ENCODE data around the gene SLC49A3.

SLC49A3 gene

DNA sequence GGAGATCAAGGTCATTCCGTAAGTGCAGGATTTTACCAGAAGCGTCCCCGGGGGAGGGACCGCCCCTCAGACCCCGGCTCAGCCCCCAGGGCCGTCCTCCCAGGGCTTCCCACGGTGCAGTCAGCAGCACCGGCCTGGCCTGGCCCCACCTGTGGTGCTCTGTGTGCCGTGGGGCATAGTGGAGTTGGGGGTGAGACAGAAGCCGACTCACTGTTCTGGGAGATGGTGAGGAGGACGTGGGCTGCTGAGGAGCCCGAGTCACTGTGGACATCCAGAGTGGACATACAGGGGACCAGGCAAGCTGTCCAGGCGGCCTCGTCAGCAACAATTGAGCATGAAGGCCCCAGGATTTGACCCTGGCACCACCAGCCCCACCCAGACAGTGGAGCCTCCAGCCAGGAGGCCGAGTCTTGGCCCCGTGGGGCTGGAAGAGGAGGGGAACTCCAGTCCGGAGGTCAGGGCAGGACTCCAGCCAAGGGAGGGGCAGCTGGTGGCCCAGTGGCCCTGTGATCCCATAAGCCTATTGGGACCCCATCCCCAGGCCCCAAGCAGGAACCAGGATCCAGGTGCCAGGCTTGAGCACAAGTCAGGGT is 34.0 kb downstream of the SLC49A3 start:
- Histone ChIP-seq H4K20me1 (ENCODE audit: insufficient read depth, low read length) (peaks cover 9% of the 10 kb centered on the region), H3K36me3 (ENCODE audit: insufficient read depth, low read length) (peaks cover 8% of the 10 kb centered on the region), H3K4me1 (ENCODE audit: insufficient read depth, low read length) (no peaks in the 10 kb centered on the region), H3K4me2 (ENCODE audit: insufficient read depth, low read length) (no peak overlapping the region), H3K4me3 (ENCODE audit: low read depth in 1 of 2, low read length in 2 of 2) (no peak overlapping the region), H3K9me3 (ENCODE audit: insufficient read depth, low read length, severe bottlenecking) (no peaks in the 10 kb centered on the region), H3K9ac (ENCODE audit: low read depth, low read length) (no peak overlapping the region), H2AFZ (ENCODE audit: low read depth, low read length) (no peak overlapping the region), H3K79me2 (ENCODE audit: insufficient read depth, low read length) (no peaks in the 10 kb centered on the region), H3K27ac (ENCODE audit: low read length) (no peak overlapping the region), H3K27me3 (ENCODE audit: insufficient read depth, low read length, poor library complexity) (no peaks in the 10 kb centered on the region)
- no peak for DNase-seq
- no peak for ATAC-seq (ENCODE audit: insufficient read depth, low read depth)
- no peak for TF ChIP-seq EZH2 (IDR thresholded peaks at IDR 0.05; ENCODE audit: borderline replicate concordance, low read depth, low read length, severe bottlenecking)
- TF ChIP-seq, protein P1, sequence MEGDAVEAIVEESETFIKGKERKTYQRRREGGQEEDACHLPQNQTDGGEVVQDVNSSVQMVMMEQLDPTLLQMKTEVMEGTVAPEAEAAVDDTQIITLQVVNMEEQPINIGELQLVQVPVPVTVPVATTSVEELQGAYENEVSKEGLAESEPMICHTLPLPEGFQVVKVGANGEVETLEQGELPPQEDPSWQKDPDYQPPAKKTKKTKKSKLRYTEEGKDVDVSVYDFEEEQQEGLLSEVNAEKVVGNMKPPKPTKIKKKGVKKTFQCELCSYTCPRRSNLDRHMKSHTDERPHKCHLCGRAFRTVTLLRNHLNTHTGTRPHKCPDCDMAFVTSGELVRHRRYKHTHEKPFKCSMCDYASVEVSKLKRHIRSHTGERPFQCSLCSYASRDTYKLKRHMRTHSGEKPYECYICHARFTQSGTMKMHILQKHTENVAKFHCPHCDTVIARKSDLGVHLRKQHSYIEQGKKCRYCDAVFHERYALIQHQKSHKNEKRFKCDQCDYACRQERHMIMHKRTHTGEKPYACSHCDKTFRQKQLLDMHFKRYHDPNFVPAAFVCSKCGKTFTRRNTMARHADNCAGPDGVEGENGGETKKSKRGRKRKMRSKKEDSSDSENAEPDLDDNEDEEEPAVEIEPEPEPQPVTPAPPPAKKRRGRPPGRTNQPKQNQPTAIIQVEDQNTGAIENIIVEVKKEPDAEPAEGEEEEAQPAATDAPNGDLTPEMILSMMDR (IDR thresholded peaks at IDR 0.05; ENCODE audit: borderline replicate concordance, extremely low read depth, low read length, poor library complexity, severe bottlenecking) = no peak

DNA sequence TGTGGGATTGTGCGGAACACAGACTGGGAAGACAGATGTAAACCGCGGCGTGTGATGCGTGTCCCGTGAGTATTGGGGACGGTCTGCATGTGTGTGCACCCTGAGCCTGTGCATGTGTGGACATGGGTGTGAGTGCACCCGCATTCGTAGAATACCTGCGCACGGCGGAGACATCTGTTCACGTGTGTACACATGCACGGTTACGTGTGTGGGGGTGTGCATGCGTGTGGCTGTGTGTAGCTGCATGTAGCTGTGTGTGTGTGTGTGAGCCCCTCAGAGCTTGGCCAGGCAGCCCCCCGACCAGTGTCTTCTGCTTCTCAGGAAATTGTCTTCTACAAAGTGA is 34.5 kb downstream of the SLC49A3 start:
- no peak for ATAC-seq (ENCODE audit: insufficient read depth, low read depth)
- no peak for DNase-seq
- peaks cover 3% of the 10 kb centered on the region for H3K36me3 ChIP-seq (ENCODE audit: insufficient read depth, low read length)
- H3K9ac ChIP-seq (ENCODE audit: low read depth, low read length) = no peak overlapping the region
- H3K4me2 ChIP-seq (ENCODE audit: insufficient read depth, low read length) = no peak overlapping the region
- H3K27ac ChIP-seq (ENCODE audit: low read length) = no peak overlapping the region
- no peaks in the 10 kb centered on the region for H3K27me3 ChIP-seq (ENCODE audit: insufficient read depth, low read length, poor library complexity)
- no peak overlapping the region for H3K4me3 ChIP-seq (ENCODE audit: low read depth in 1 of 2, low read length in 2 of 2)
- no peak for TF ChIP-seq EZH2 (IDR thresholded peaks at IDR 0.05; ENCODE audit: borderline replicate concordance, low read depth, low read length, severe bottlenecking)
- TF ChIP-seq, protein P1 (IDR thresholded peaks at IDR 0.05; ENCODE audit: borderline replicate concordance, extremely low read depth, low read length, poor library complexity, severe bottlenecking) = no peak
- no peaks in the 10 kb centered on the region for H3K9me3 ChIP-seq (ENCODE audit: insufficient read depth, low read length, severe bottlenecking)
- H2AFZ ChIP-seq (ENCODE audit: low read depth, low read length) = no peak overlapping the region
- no peaks in the 10 kb centered on the region for H3K4me1 ChIP-seq (ENCODE audit: insufficient read depth, low read length)
- no peaks in the 10 kb centered on the region for H3K79me2 ChIP-seq (ENCODE audit: insufficient read depth, low read length)
- peaks cover 8% of the 10 kb centered on the region for H4K20me1 ChIP-seq (ENCODE audit: insufficient read depth, low read length)

DNA sequence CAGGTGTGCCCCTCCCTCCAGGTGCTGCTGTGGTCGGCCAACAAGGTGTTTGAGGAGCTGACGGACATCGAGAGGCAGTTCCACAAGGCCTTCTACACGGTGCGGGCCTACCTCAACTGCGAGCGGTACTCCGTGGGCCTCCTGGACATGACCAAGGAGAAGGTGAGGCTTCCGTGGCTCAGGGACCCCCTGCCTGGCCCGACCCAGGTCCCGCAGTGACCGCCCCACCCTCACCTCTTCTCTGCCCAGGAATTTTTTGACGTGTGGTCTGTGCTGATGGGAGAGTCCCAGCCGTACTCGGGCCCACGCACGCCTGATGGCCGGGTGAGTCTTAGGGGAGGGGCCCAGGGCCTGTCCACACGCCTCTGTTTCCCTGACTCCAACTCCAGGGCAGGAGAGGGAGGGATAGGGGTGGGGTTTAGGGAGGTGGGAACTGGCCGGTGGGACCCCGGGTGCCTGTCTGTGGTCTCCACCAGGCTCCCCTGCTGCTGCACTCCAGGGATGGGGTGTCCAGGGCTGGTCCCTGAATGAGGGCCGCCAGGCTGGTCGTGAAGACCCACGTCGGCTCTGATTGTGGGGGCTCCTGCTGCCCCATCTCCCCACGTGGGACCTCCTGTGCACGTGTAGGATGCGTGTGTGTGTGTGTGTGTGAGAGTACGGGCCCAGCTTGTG is 35.0 kb downstream of the SLC49A3 start:
- H2AFZ ChIP-seq (ENCODE audit: low read depth, low read length) = no peak overlapping the region
- no peaks in the 10 kb centered on the region for H3K36me3 ChIP-seq (ENCODE audit: insufficient read depth, low read length)
- no peaks in the 10 kb centered on the region for H3K9me3 ChIP-seq (ENCODE audit: insufficient read depth, low read length, severe bottlenecking)
- peaks cover 2% of the 10 kb centered on the region; the same call in 1 of the 2 replicates for H4K20me1 ChIP-seq (ENCODE audit: insufficient read depth, low read length)
- H3K27me3 ChIP-seq (ENCODE audit: insufficient read depth, low read length, poor library complexity) = no peaks in the 10 kb centered on the region
- H3K4me2 ChIP-seq (ENCODE audit: insufficient read depth, low read length) = no peak overlapping the region
- DNase-seq = no peak
- TF ChIP-seq EZH2 (IDR thresholded peaks at IDR 0.05; ENCODE audit: borderline replicate concordance, low read depth, low read length, severe bottlenecking) = no peak
- TF ChIP-seq, protein P1 (IDR thresholded peaks at IDR 0.05; ENCODE audit: borderline replicate concordance, extremely low read depth, low read length, poor library complexity, severe bottlenecking) = no peak
- no peak overlapping the region for H3K27ac ChIP-seq (ENCODE audit: low read length)
- H3K4me3 ChIP-seq (ENCODE audit: low read depth in 1 of 2, low read length in 2 of 2) = no peak overlapping the region
- no peaks in the 10 kb centered on the region for H3K79me2 ChIP-seq (ENCODE audit: insufficient read depth, low read length)
- no peak overlapping the region for H3K9ac ChIP-seq (ENCODE audit: low read depth, low read length)
- ATAC-seq (ENCODE audit: insufficient read depth, low read depth) = no peak
- no peaks in the 10 kb centered on the region for H3K4me1 ChIP-seq (ENCODE audit: insufficient read depth, low read length)
